IPS-18c (cell line): Measurements from ENCODE around the gene CYTH3.
"Not testable (repeated sequence)": the region's sequence is repeated elsewhere in the genome, so short reads cannot be mapped to it uniquely, and the experiment has no call there.

Source experiments
- H3K4me3 ChIP-seq: 2 replicates; pipeline ENCODE4 v1.7.0; 2013; ENCODE audit warnings: low read depth, mild to moderate bottlenecking, low read length, moderate library complexity; ENCODE audit not compliant: insufficient read depth
- H3K9me3 ChIP-seq: one replicate; pipeline ENCODE4 v1.6.1; 2013; ENCODE audit warnings: mild to moderate bottlenecking, low read length, moderate library complexity; ENCODE audit not compliant: control insufficient read depth, insufficient read depth

The CYTH3 gene

GRCh38 chr7:6157685-6158423, 114.6 kb downstream of the CYTH3 start:
- peaks cover 2% of the 10 kb centered on the region for H3K9me3 ChIP-seq

DNA sequence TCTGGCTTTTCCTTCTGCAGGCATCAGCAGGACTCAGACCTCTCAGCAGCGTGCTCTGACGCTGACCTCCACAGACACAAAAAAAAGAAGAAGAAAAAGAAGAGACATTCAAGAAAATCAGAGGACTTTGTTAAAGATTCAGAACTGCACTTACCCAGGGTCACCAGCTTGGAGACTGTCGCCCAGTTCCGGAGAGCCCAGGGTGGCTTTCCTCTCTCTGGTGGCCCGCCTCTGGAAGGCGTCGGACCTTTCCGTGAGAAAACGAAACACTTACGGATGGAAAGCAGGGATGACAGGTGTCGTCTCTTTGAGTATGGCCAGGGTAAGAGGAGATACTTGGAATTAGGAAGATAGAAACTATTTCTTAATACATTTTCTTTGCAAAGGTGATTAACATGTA, 115.7 kb downstream of the CYTH3 start:
- Histone ChIP-seq H3K9me3 (peaks cover 2% of the 10 kb centered on the region), H3K4me3 (no peak overlapping the region)

More at GRCh38 chr7:6157685-6158423, 114.6 kb downstream of the CYTH3 start:
- H3K4me3 ChIP-seq, result no peak overlapping the region

GRCh38 chr7:6155596-6155995, 116.8 kb downstream of the CYTH3 start:
- Histone ChIP-seq H3K4me3 (no peak overlapping the region), H3K9me3 (peaks cover 2% of the 10 kb centered on the region)

DNA sequence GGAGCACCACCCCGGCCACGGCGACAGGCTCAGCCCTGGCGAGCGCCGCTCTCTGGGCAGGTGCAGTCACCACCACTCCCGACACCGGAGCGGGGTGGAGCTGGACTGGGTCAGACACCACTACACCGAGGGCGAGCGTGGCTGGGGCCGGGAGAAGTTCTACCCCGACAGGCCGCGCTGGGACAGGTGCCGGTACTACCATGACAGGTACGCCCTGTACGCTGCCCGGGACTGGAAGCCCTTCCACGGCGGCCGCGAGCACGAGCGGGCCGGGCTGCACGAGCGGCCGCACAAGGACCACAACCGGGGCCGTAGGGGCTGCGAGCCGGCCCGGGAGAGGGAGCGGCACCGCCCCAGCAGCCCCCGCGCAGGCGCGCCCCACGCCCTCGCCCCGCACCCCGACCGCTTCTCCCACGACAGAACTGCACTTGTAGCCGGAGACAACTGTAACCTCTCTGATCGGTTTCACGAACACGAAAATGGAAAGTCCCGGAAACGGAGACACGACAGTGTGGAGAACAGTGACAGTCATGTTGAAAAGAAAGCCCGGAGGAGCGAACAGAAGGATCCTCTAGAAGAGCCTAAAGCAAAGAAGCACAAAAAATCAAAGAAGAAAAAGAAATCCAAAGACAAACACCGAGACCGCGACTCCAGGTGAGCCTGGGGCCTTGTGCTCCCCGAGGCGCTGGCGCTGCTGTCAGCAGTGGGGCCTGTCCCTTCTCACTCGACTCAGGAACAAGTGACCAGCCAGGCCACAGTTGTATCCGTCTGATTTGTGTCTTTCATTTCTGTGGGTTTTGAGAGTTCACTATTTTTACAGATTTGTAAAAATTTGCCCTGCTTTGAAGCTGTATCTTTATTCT, 117.7 kb downstream of the CYTH3 start:
- peaks cover 2% of the 10 kb centered on the region for H3K9me3 ChIP-seq

DNA sequence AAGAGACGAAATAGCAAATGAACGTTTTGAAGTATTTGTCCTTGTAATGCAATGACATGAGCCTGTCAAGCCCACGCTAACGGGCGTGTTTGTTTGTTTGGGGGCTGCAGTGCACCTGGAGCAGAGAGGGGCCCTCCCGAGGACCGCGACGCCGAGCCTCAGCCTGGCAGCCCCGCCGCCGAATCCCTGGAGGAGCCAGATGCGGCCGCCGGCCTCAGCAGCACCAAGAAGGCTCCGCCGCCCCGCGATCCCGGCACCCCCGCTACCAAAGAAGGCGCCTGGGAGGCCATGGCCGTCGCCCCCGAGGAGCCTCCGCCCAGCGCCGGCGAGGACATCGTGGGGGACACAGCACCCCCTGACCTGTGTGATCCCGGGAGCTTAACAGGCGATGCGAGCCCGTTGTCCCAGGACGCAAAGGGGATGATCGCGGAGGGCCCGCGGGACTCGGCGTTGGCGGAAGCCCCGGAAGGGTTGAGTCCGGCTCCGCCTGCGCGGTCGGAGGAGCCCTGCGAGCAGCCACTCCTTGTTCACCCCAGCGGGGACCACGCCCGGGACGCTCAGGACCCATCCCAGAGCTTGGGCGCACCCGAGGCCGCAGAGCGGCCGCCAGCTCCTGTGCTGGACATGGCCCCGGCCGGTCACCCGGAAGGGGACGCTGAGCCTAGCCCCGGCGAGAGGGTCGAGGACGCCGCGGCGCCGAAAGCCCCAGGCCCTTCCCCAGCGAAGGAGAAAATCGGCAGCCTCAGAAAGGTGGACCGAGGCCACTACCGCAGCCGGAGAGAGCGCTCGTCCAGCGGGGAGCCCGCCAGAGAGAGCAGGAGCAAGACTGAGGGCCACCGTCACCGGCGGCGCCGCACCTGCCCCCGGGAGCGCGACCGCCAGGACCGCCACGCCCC, 118.5 kb downstream of the CYTH3 start:
- Histone ChIP-seq H3K4me3 (no peak overlapping the region), H3K9me3 (peaks cover 2% of the 10 kb centered on the region)

More for the DNA sequence above, 117.7 kb downstream of the CYTH3 start:
- H3K4me3 ChIP-seq, result no peak overlapping the region

DNA sequence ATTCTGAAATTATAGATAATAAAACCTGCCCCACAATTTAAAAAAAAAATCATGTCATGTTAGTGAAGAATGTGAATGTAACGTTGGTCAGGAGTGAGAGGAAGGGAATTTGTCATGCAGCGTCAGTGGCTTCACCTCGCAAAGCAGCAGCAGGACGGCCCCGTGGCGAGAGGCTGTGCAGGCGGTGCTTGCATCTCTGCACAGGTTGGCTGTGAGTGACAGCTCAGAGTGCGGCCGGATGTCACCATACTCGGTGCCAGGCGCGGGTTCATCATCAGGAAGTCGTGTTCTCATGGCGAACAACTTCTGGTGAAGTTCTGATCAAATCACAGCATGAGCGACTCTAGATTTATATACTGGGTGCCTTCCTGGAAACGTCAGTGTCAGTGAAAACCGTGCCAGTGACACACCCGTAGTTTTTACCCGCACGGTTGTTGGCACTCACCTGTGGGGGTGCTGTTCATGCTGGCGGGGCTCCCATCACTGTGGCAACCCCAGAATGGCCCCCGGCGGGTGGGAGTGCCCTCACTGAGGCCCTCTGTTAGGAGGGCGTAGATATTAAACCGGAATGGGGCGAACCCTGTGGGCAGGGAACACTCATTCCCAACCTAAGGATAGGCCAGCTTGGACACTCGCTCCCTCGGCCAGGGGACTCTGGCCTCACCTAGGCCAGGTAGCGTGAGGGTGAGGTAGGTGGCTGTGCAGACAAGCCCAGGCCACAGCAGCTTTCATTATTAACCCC, 120.3 kb downstream of the CYTH3 start:
- Histone ChIP-seq H3K4me3 (no peak overlapping the region), H3K9me3 (peaks cover 2% of the 10 kb centered on the region)

DNA sequence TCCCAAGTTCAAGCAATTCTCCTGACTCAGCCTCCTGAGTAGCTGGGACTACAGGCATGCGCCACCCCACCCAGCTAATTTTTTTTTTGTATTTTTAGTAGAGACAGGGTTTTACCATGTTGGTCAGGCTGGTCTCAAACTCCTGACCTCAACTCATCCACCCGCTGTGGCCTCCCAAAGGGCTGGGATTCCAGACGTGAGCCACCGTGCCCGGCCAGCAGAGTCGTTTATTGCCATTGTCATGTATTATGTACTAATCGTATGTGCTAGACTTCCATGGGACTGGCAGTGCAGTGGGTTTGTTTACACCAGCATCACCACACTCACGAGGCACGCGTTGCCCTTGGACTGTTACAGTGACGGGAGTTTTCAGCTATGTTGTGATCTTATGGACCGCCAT, 120.9 kb downstream of the CYTH3 start:
- not testable (repeated sequence) for H3K9me3 ChIP-seq, H3K4me3 ChIP-seq

- H3K4me3 ChIP-seq, result no peak overlapping the region
- no peaks in the 10 kb centered on the region for H3K9me3 ChIP-seq
Measured at GRCh38 chr7:6149996-6150395, 122.4 kb downstream of the CYTH3 start.

DNA sequence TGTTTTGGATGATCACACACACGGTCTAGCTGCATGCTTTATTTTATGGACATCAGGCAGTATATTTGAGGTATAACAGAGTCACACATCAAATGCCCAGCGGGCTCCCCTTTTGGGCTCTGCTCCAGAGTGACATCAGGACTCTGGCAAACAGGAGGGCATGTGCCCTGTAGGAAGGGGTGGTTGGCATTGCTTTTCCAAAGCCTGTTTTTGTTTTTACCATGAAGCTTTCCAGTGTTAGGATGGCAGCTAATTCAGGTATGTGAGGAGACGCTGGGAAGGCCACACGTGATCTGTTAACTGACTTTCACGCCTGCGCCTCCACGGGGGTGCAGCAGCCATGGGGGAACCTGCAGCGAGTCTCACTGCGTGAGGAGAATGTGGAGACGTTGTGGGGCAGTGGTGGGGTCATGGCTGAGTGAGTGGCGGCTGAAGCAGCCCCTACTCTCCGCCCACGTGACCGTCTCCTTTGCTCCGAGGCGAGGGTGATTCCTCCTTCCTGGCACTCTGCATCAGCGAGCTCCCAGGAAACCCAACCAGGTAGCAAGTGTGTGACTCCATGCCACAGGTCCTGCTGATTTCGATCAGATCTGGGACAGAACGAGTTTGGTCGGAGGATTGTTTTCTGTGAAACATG, 123.6 kb downstream of the CYTH3 start:
- Histone ChIP-seq H3K9me3 (no peaks in the 10 kb centered on the region), H3K4me3 (no peak overlapping the region)

DNA sequence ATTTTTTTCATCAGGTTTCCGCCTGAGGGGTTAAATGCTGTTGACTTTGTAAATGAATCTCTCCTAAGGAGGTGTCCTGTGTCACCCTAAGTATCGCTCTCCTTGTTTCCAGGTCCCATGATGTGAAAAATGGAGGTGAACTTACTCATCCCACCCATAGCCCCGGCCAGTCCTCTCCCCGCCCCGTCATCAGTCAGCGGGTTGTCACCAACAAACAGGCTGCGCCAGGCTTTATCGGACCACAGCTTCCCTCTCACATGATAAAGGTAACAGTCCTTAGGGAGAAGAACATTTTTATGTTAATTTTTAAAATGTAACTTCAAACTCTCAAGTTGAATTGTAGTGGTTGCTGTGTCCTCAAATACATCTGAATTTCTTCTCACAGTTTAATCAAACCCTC, 124.8 kb downstream of the CYTH3 start:
- Histone ChIP-seq H3K4me3 (no peak overlapping the region), H3K9me3 (no peaks in the 10 kb centered on the region)

DNA sequence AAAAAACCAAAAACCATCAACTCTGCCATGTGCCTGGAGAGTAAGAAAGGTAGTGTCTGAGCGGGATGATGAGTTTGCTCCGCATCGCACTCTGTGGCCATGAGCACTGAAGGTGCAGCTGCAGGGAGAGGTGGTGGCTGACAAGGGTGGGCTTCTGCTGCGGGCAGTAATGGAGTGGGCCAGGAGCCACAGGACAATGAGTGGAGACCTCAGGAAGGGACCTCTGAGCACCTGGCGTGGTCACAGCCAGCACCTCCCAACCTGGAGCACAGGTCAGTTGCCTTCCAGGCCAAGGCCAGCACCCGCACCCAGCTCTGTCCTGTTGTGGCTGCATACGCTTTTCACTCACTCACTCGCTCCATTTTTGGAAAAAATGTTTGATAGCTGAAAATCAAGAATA, 125.8 kb downstream of the CYTH3 start:
- H3K9me3 ChIP-seq, result no peaks in the 10 kb centered on the region
- no peak overlapping the region for H3K4me3 ChIP-seq

GRCh38 chr7:6143997-6144396, 128.4 kb downstream of the CYTH3 start:
- Histone ChIP-seq H3K4me3 (no peak overlapping the region), H3K9me3 (no peaks in the 10 kb centered on the region)

DNA sequence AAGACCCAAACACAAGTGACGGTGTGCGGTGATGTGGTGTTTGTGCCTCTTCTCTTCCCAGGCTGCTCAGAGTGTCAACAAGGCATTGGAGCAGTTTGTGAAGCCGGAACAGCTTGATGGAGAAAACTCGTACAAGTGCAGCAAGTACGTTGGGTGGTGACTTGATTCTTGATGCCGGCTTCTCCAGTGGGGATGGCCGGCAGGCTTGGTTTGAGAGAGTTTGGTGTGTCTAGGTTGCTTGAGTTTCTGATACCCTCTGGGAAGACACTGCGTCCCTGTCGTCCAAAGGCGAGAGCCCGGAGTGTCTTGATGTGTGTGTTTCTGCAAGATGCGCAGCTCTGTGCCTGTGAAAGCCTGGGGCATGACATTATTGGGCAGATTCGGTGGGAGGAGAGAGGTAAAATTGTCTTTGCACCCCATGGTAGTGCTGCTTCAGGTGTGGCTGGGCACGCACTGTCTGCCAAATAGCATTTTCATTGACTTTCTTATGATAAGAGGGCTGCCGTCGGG, 129.5 kb downstream of the CYTH3 start:
- no peak overlapping the region for H3K4me3 ChIP-seq
- no peaks in the 10 kb centered on the region for H3K9me3 ChIP-seq

- H3K4me3 ChIP-seq, result no peak overlapping the region
- H3K9me3 ChIP-seq, result no peaks in the 10 kb centered on the region
Measured at GRCh38 chr7:6139189-6139996, 133.0 kb downstream of the CYTH3 start.

DNA sequence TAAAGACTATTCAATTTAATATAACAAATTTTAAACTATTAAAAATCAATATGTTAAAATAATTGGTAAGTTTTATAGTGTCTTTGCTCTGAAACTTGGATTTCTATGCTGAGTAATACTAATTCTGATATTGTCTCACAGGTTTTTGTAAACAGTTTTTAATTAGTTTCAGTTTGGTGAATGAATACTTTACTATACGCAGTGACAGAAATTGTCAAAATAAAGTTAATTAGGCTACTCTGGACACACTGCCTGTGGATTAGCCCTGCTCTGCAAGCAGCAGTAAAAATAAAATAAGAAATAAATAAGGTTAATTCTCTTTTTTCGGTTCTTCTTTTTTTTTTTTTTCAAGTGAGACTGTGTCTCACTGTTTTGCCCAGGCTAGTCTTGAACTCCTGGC, 135.9 kb downstream of the CYTH3 start:
- Histone ChIP-seq H3K4me3 (no peak overlapping the region), H3K9me3 (no peaks in the 10 kb centered on the region)
